Fibroblast of lung (primary cell): ENCODE measurements around the gene ITGAE. TPM values are rescaled to one million over a fixed set of nuclear protein-coding genes. Genes with fewer than 3 reads are reported as not detected.

Experiments used
- DNase-seq, 2 donors: peaks; one replicate each; pipeline versions ENCODE4 v3.0.0 to v3.0.0-alpha.2; 2010; ENCODE audit warnings: low read depth in 2 of 2
- H2AFZ ChIP-seq: 2 replicates; pipeline ENCODE4 v1.5.1; 2012; ENCODE audit warnings: low read length, control low read depth, inconsistent platforms
- H3K27ac ChIP-seq: 2 replicates; pipeline ENCODE4 v1.5.1; 2011; ENCODE audit warnings: low read length, control low read depth; ENCODE audit not compliant: insufficient read depth
- H3K27me3 ChIP-seq: 2 replicates; pipeline ENCODE4 v1.5.1; 2011; ENCODE audit warnings: mild to moderate bottlenecking, low read length; ENCODE audit not compliant: control insufficient read depth, insufficient read depth
- H3K36me3 ChIP-seq: 2 replicates; pipeline ENCODE4 v1.5.1; 2011; ENCODE audit warnings: low read length; ENCODE audit not compliant: control insufficient read depth, insufficient read depth
- H3K4me1 ChIP-seq: 2 replicates; pipeline ENCODE4 v1.5.1; 2011; ENCODE audit warnings: low read length; ENCODE audit not compliant: control insufficient read depth, insufficient read depth; ENCODE audit errors: extremely low read depth
- H3K4me2 ChIP-seq: 2 replicates; pipeline ENCODE4 v1.5.1; 2011; ENCODE audit warnings: low read length, control low read depth; ENCODE audit not compliant: insufficient read depth; ENCODE audit errors: extremely low read depth
- H3K4me3 ChIP-seq, 4 experiments: fragments of 200-600 bp in 1 of 4; sonication (generic) in 1 of 4; replicated peaks in 1 of 4; 2 replicates each; pipeline ENCODE4 v1.5.1; 2011 to 2016; ENCODE audit warnings: low read length in 4 of 4, low read depth in 3 of 4, mild to moderate bottlenecking in 3 of 4, control low read depth in 2 of 4, inconsistent platforms in 1 of 4, mixed read lengths in 1 of 4; ENCODE audit not compliant: insufficient read depth in 1 of 4; ENCODE audit errors: control extremely low read depth in 1 of 4
- H3K79me2 ChIP-seq: 2 replicates; pipeline ENCODE4 v1.5.1; 2012; ENCODE audit warnings: mild to moderate bottlenecking, low read length, inconsistent platforms; ENCODE audit not compliant: control insufficient read depth, insufficient read depth
- H3K9ac ChIP-seq: 2 replicates; pipeline ENCODE4 v1.5.1; 2011; ENCODE audit warnings: mild to moderate bottlenecking, low read length, control low read depth; ENCODE audit not compliant: insufficient read depth
- H3K9me3 ChIP-seq: 2 replicates; pipeline ENCODE4 v1.5.1; 2012; ENCODE audit warnings: low read depth, low read length; ENCODE audit not compliant: control insufficient read depth, insufficient read depth
- H4K20me1 ChIP-seq: 2 replicates; pipeline ENCODE4 v1.5.1; 2011; ENCODE audit warnings: low read length; ENCODE audit not compliant: control insufficient read depth, insufficient read depth; ENCODE audit errors: extremely low read depth
- EZH2 ChIP-seq: IDR thresholded peaks from 2 replicates; pipeline ENCODE4 v1.5.1; 2012; ENCODE audit warnings: low read length, control low read depth, mild to moderate bottlenecking; ENCODE audit errors: missing control alignments
- polyA plus RNA-seq, 2 donors: library from polyadenylated mRNA; depleted of rRNA in 1 of 2; stranded (reverse) in 1 of 2; unstranded in 1 of 2; fragments of >200 nt; gene quantifications; 2 replicates each; pipeline ENCODE4 v1.2.1, GENCODE V29; 2011 to 2012; ENCODE audit warnings: missing spikeins in 1 of 2
- total RNA-seq: library from RNA; depleted of rRNA; stranded (reverse); fragments of >200 nt; gene quantifications from 2 replicates; pipeline ENCODE4 v1.2.1, GENCODE V29; 2014
- TF ChIP-seq, protein P1 (sequence below), 2 donors: IDR thresholded peaks in 1 of 2; conservative IDR thresholded peaks in 1 of 2; 1 replicate in 1 of 2; 2 replicates in 1 of 2; pipeline ENCODE4 v1.5.1; 2011 to 2012; ENCODE audit warnings: low read length in 2 of 2, control low read depth in 1 of 2, inconsistent platforms in 1 of 2, low read depth in 1 of 2, mild to moderate bottlenecking in 1 of 2

Gene ITGAE
- total and polyA plus RNA-seq, 2 donors (not counting 1 experiment from before 2014, with no cell fraction given): 29.7 to 72.5 TPM

DNA sequence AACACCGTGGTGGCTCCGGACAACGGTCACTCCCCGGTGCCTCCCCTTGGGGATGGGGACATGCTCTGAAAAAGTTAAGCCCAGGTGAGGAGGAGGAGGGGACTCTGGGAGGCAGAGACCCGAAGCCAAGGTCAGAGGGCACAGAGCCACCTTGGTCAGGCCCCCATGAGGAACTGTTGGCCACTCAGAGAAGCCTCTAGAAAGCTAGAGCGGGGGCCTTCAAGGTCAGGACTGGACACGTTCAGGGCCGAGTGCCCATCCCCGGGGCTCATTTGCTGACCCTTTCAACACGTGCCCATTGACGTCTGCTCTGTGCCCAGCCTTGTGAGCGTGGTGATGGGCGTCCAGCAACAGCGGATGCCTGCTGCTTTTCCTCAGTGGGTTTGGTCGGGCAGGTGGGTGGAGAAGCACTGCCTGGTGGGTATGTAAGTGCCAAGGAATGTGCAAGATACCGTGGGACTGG lies 39.0 kb downstream of the ITGAE start:
- Histone ChIP-seq H3K4me3 (no peak overlapping the region), H3K27me3 (no peaks in the 10 kb centered on the region), H3K9ac (no peak overlapping the region), H3K27ac (no peak overlapping the region), H3K4me2 (no peak overlapping the region), H2AFZ (no peak overlapping the region), H4K20me1 (no peaks in the 10 kb centered on the region), H3K36me3 (no peaks in the 10 kb centered on the region), H3K9me3 (no peaks in the 10 kb centered on the region), H3K79me2 (no peaks in the 10 kb centered on the region), H3K4me1 (no peaks in the 10 kb centered on the region)
- DNase-seq: no peak
- TF ChIP-seq, protein P1, sequence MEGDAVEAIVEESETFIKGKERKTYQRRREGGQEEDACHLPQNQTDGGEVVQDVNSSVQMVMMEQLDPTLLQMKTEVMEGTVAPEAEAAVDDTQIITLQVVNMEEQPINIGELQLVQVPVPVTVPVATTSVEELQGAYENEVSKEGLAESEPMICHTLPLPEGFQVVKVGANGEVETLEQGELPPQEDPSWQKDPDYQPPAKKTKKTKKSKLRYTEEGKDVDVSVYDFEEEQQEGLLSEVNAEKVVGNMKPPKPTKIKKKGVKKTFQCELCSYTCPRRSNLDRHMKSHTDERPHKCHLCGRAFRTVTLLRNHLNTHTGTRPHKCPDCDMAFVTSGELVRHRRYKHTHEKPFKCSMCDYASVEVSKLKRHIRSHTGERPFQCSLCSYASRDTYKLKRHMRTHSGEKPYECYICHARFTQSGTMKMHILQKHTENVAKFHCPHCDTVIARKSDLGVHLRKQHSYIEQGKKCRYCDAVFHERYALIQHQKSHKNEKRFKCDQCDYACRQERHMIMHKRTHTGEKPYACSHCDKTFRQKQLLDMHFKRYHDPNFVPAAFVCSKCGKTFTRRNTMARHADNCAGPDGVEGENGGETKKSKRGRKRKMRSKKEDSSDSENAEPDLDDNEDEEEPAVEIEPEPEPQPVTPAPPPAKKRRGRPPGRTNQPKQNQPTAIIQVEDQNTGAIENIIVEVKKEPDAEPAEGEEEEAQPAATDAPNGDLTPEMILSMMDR (conservative IDR thresholded peaks at IDR 0.05 in 1 of 2, IDR thresholded peaks at IDR 0.05 in 1 of 2; ENCODE audit: low read depth in 1 of 2, low read length in 2 of 2): no peak
- TF ChIP-seq EZH2: no peak

DNA sequence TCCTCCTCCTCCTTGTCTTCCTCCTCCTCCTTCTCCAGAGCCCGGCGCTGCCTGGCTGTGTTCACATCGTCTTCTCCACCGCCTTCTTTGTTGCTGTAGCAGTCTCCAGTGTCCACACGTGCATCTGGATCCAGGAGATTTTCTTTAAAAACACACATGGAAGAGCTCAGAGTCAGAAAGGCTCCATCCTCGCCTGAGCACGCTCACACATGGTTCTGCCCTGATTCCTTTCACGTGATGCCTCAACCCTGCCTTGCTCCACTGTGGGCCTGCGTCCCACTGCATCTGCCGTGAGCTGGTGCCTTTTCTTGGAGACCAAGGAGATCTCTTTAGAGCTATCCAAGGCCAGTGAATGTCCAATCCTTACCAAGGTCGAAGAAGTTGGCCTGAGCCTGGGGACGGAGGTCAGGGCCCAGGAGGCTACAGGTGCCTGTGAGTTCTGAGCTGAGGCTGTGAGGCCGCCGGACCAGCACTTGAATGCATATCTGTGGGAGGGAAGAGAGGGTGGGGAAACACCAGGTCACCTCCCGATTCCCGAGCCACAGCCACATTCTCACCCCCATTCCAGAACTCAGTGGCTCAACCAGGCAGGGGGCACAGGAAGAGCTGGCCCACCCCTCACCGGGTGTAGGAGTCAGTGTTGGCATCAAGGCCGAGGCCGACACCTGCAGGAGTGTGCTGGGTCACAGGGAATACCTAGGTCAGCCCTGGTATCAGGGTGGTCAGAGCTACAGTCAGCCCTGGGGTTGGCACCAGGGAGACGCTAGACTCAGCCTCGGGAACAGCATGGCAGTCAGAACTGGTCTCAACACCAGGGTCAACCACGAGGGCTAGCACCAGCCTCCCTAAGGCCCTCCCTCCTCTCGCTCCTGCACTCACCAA lies 39.7 kb downstream of the ITGAE start:
- Histone ChIP-seq H3K9me3 (no peaks in the 10 kb centered on the region), H3K4me3 (no peak overlapping the region), H3K36me3 (no peaks in the 10 kb centered on the region), H3K27me3 (no peaks in the 10 kb centered on the region), H3K9ac (no peak overlapping the region), H3K4me2 (no peak overlapping the region), H4K20me1 (no peaks in the 10 kb centered on the region), H3K4me1 (no peaks in the 10 kb centered on the region), H3K79me2 (no peaks in the 10 kb centered on the region), H3K27ac (no peak overlapping the region), H2AFZ (no peak overlapping the region)
- DNase-seq: no peak
- TF ChIP-seq EZH2: no peak
- TF ChIP-seq, protein P1 (conservative IDR thresholded peaks at IDR 0.05 in 1 of 2, IDR thresholded peaks at IDR 0.05 in 1 of 2; ENCODE audit: low read depth in 1 of 2, low read length in 2 of 2): no peak

DNA sequence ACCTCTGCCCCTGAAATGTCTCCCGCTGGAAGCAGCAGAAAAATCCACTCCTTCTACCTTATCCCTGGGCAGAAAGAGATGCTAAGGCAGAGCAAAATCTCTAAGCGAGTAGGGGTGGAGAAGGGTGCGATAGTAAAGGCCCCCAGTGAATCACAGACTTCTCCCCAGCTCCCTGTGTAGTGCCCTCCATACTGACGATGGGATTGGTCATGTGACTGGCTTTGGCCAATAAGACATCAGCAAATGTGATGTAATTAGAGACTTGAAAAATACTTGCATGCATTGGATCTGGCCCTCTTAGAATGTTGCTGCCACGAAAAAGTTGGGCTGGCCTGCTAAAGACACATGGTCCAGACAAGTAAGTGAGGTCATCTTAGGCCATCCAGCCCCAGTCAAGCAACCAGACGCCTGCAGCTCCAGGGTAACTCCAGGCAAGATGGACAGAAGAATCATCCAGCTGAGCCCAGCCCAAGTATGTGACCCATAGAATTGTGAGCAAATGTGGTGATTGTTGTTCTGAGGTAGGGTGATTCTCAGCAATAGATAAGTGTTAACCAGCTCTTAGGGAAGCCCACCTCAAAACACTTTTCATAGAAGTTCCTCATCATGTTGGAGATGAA lies 41.3 kb downstream of the ITGAE start:
- no peak overlapping the region for H3K9ac ChIP-seq
- H4K20me1 ChIP-seq: no peaks in the 10 kb centered on the region
- TF ChIP-seq, protein P1 (conservative IDR thresholded peaks at IDR 0.05 in 1 of 2, IDR thresholded peaks at IDR 0.05 in 1 of 2; ENCODE audit: low read depth in 1 of 2, low read length in 2 of 2): no peak
- no peak for TF ChIP-seq EZH2
- H3K36me3 ChIP-seq: no peaks in the 10 kb centered on the region
- no peak overlapping the region for H3K4me2 ChIP-seq
- no peak for DNase-seq
- H3K9me3 ChIP-seq: no peaks in the 10 kb centered on the region
- no peaks in the 10 kb centered on the region for H3K27me3 ChIP-seq
- H3K27ac ChIP-seq: no peak overlapping the region
- no peak overlapping the region for H3K4me3 ChIP-seq
- H3K79me2 ChIP-seq: no peaks in the 10 kb centered on the region
- H2AFZ ChIP-seq: no peak overlapping the region
- no peaks in the 10 kb centered on the region for H3K4me1 ChIP-seq
